GOT3 (cell line): ENCODE results near the gene UGT2B10.
"Not testable (repeated sequence)": the region's sequence is repeated elsewhere in the genome, so short reads cannot be mapped to it uniquely, and the experiment has no call there.

ENCODE experiments used
- DNase-seq: peaks from one replicate; lab custom pipeline; 2025; ENCODE audit warnings: mixed read lengths; lab: John Stamatoyannopoulos, UW

UGT2B10 gene

DNA sequence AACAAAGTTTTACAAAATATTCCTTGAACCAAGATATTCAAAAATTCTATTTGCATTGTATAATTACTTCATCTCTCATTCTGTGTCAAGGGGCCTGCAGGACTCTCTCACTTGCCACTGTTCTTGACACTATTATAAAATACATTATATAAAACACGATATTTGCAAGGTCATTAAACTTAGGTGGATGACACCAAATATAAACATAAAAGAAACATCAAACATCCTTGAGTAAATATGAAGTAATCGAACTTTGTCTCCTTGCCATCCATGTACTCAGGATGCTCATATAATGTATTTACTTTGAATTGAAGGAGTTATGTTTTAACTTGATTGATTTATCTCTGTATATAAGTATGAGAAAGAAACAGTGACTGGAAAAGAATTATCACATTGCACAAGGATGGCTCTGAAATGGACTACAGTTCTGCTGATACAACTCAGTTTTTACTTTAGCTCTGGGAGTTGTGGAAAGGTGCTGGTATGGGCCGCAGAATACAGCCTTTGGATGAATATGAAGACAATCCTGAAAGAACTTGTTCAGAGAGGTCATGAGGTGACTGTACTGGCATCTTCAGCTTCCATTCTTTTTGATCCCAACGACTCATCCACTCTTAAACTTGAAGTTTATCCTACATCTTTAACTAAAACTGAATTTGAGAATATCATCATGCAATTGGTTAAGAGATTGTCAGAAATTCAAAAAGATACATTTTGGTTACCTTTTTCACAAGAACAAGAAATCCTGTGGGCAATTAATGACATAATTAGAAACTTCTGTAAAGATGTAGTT, at the start of gene UGT2B10:
TSS of gene UGT2B10 (plus strand) at position 378 of the 793 bp plus-strand sequence. CDS start at position 404, 26 bp downstream.
- not testable (repeated sequence) for DNase-seq

DNA sequence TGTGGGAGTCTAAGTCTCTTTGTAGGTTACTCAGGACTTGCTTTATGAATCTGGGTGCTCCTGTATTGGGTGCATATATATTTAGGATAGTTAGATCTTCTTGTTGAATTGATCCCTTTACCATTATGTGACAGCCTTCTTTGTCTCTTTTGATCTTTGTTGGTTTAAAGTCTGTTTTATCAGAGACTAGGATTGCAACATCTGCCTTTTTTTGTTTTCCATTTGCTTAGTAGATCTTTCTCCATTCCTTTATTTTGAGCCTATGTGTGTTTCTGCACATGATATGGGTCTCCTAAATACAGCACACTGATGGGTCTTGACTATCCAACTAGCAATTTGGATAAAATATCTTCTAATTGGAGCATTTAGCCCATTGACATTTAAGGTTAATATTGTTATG, 44.0 kb upstream of the UGT2B10 start:
- DNase-seq: not testable (repeated sequence)

DNA sequence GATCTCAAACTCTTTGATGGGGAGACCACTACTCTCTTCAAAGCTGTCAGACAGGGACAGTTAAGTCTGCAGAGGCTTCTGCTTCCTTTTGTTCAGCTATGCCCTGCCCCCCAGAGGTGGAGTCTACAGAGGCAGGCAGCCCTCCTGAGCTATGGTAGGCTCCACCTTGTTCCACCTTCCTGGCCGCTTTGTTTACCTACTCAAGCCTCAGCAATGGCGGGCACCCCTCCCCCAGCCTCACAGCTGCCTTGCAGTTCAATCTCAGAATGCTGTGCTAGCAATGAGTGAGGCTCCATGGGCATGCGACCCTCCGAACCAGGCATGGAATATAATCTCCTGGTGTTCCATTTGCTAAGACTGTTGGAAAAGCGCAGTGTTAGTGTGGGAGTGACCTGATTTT, 42.1 kb upstream of the UGT2B10 start:
- no peak for DNase-seq

DNA sequence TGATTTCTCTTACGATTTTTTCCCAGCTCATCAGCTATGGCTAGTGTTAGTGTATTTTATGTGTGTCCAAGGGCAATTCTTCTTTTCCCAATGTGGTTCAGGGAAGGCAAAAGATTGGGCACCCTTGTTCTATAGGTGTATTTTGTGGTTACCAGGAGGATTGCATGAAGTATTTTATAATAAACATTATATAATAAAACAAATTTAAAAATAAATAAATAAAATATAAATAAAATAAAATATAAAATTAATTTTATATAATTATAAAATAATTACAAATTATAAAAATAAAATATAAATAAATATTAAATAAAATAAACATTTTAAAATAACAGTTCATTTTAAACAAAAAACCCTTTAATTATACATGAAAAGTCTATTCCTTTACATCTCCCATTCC, 35.6 kb upstream of the UGT2B10 start:
- DNase-seq: no peak

DNA sequence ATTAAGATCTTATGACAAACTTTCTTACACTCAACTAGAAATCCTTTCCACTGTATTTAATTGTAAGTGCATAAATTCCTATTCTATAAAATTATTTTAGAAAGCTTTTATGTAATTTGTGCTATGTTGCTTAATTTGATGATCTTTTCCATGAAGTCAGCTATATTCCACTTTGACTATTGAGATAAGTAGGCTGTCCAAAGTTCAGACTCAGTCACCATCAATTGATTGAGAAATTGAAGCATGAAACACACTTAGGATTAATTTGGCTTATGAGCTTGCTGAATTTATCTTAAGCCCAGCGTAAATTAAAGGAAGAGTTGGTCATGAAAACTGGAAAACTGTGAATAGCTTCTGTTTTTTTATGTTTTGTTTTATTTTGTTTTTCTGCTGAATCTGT, 18.7 kb upstream of the UGT2B10 start:
- DNase-seq: no peak

DNA sequence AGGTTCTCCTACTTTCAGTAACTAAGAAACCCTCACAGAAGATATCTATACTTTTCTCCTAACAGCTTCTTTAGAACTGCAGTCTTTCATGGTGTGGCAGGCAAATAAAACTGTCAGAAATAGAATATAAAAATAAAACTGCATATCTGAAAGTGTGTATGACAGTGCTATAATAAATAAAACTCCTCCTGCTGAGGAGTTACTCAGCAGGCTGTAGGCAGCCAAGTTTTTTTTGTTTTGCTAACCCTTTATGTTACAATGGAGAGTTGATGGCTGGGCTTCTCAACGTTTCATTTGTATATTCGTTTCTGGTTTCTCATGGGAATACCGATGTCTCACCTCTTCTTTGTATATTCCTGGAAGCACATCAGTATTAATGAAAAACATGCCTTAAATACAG, 18.2 kb upstream of the UGT2B10 start:
- no peak for DNase-seq

GRCh38 chr4:68803013-68803412, 12.8 kb upstream of the UGT2B10 start:
- DNase-seq: no peak

DNA sequence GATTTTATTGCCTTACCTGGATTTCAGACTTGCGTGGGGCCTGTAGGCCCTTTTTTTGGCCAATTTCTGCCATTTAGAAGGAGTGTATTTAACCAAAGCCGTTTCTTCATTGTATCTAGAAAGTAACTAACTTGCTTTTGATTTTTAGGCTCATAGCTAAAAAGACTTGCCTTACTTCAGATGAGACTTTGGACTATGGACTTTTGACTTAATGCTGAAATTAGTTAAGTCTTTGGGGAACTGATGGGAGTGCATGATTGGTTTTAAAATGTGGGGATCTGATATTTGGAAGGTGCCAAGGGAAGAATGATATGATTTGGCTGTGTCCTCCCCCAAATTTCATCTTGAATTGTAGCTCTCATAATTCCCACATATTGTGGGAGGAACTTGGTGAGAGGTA, 7.7 kb upstream of the UGT2B10 start:
- DNase-seq: no peak

- no peak for DNase-seq
Observed at GRCh38 chr4:68810919-68811318, 4.9 kb upstream of the UGT2B10 start.

DNA sequence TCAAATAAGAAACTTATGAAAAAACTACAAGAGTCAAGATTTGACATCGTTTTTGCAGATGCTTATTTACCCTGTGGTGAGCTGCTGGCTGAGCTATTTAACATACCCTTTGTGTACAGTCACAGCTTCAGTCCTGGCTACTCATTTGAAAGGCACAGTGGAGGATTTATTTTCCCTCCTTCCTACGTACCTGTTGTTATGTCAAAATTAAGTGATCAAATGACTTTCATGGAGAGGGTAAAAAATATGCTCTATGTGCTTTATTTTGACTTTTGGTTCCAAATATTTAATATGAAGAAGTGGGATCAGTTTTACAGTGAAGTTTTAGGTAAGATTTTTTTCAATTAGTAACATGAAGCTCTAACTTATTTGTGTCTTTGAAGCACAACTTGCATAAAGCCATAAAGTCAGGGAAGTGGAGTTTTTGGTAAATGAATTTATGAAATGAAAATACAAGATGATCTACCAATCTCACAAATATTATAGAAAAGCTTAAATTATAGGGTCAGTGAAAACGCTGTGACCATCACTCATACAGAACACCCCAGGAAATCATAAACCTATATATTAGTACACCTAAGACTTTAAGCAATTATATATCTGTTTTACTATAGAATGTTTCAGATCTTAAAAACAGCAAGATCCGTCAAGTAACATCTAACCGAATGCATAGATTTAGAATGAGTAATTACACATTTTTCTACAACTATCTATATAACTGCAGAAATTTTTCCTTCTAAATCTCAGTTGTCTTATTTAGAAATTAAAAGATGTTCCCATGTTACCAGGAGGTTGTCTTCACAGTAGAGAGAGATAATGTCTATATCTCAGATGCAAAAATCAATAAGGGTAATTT, 844 bp downstream of the UGT2B10 start:
- not testable (repeated sequence) for DNase-seq

GRCh38 chr4:68817386-68817785, 1.6 kb downstream of the UGT2B10 start:
- DNase-seq: no peak

- not testable (repeated sequence) for DNase-seq
Observed at GRCh38 chr4:68818030-68818462, 2.3 kb downstream of the UGT2B10 start.

DNA sequence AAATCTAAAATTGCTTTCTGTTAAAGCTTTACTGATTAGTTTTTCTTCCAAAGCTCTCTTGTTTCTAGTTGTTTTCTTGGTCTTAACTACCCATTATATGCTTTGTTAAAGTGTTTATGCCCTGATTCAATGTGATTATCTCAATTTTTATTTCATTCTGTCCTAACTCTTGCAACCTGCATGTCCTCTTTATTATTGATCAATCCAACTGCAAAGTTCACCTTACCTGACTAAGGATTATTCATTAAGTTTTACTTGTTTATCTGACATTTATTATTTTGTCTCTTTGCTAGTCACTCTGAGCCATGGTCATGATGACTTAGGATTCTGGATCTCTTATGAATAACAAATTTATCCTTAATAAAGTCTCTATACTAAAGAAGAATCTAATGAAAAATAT, 15.8 kb downstream of the UGT2B10 start:
- DNase-seq: no peak

GRCh38 chr4:68850293-68850692, 34.5 kb downstream of the UGT2B10 start:
- no peak for DNase-seq

GRCh38 chr4:68855771-68856170, 40.0 kb downstream of the UGT2B10 start:
- DNase-seq: no peak

DNA sequence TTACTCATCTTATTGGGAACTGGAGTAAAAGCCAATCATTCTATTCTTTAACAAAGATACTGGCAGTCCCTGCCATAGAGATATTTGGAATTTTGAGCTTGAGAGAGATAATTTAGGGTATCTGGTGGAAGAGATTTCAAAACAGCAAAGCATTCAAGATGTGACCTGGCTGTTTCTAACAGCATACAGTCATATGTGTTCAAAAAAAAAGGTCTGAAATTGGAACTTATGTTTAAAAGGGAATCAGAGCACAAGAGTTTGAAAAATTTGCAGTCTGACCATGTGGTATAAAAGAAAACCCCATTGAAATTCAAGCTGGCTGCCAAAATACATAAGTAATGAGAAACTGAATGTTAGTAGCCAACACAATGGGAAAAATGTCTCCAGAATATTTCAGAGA, 42.2 kb downstream of the UGT2B10 start:
- no peak for DNase-seq

- DNase-seq: no peak
Observed at GRCh38 chr4:68859655-68860054, 43.9 kb downstream of the UGT2B10 start.

- DNase-seq: no peak
Observed at GRCh38 chr4:68861057-68861456, 45.3 kb downstream of the UGT2B10 start.

- no peak for DNase-seq
Observed at GRCh38 chr4:68864438-68865187, 48.8 kb downstream of the UGT2B10 start.

DNA sequence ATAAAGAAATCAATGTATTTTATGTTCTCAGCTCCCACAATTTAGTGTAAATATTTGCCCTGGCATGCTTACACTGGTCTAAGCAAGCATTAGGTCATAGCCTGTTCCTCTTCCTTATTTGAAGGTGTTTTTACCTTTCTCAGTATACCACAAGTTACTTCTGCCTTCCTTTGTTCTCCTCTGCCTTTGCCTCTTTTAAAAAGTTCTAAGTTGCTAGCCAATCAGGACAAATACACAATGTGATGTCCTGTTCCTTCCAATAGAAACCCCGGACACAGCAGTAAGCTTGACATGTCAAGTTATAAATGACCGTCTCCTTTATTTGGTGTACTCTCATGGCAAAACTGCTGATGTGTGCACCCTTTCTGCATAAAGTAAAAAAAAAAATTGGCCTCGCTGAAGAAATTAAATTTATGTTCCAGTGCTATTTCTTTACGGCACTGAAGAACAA, 49.4 kb downstream of the UGT2B10 start:
- no peak for DNase-seq

DNA sequence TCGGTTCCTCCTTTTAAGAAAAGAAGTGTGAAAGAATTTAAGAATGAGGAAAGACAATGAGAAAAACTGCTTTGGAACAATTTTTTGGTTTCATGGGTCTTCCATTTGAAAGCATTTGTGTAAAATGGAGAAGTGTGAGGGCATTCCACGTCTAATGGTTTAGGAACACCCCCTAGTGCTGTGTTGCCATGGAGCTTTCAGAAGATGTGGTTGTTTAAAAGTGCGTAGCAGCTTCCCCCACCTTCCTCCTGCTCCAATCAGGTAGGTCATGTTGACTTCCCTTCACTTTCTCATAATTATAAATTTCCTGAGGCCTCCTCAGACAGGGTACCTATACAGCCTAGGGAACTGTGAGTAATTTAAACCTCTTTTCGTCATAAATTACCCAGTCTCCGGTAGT, 50.0 kb downstream of the UGT2B10 start:
- no peak for DNase-seq

DNA sequence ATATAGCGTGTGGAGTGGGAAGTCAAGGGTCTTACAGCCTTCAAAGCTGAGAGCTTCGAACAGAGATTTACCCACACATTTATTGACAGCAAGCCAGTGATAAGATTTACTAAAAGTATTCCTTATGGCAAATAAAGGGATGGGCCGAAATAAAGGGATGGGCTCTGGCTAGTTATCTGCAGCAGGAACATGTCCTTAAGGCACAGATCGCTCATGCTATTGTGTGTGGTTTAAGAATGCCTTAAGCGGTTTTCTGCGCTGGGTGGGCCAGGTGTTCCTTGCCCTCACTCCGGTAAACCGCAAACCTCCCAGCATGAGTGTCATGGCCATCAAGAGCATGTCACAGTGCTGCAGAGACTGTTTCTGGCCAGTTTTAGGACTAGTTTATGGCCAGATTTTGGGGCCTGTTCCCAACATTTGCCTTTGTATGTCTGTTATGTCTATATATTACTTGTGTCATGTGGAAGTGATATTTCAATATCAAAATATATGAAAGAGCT, 53.5 kb downstream of the UGT2B10 start:
- DNase-seq: no peak
